ENCODE results near the gene DOK7.

GRCh38 chr4:3495204-3495975 lies 32.3 kb downstream of the DOK7 start:
- no peak for TF ChIP-seq EZH2 (IDR thresholded peaks at IDR 0.05; ENCODE audit: low read length, missing control alignments)
- TF ChIP-seq CTCF (conservative IDR thresholded peaks at IDR 0.05 in 1 of 2, IDR thresholded peaks at IDR 0.05 in 1 of 2; ENCODE audit: low read depth in 1 of 2, low read length in 2 of 2): no peak

All from fibroblast of lung (primary cell).